ENCODE data around the gene MRC2.

Gene MRC2

GRCh38 chr17:62662855-62663254, 35.4 kb downstream of the MRC2 start:
- Histone ChIP-seq H3K27me3 (ENCODE audit: insufficient read depth, poor library complexity, severe bottlenecking) (no peaks in the 10 kb centered on the region), H3K4me3 (replicated peaks; ENCODE audit: insufficient read depth, low read length) (no peak overlapping the region), H3K27ac (replicated peaks) (no peak overlapping the region)
- DNase-seq (ENCODE audit: low read depth in 1 of 2, low spot score in 1 of 2), result no peak
- TF ChIP-seq GABPA (IDR thresholded peaks at IDR 0.05; ENCODE audit: low read depth), result no peak
- no peak for TF ChIP-seq POLR2AphosphoS5 (IDR thresholded peaks at IDR 0.05; ENCODE audit: low read depth)
- no peak for TF ChIP-seq CTCF (IDR thresholded peaks at IDR 0.05; ENCODE audit: insufficient read depth, low read length)

GRCh38 chr17:62663304-62663703, 35.8 kb downstream of the MRC2 start:
- Histone ChIP-seq H3K4me3 (replicated peaks; ENCODE audit: insufficient read depth, low read length) (no peak overlapping the region), H3K27ac (replicated peaks) (no peak overlapping the region), H3K27me3 (ENCODE audit: insufficient read depth, poor library complexity, severe bottlenecking) (no peaks in the 10 kb centered on the region)
- TF ChIP-seq SPI1 (IDR thresholded peaks at IDR 0.05; ENCODE audit: borderline replicate concordance, low read depth) (no peak), REST (IDR thresholded peaks at IDR 0.05; ENCODE audit: insufficient replicate concordance, low read depth) (no peak), CTCF (IDR thresholded peaks at IDR 0.05; ENCODE audit: insufficient read depth, low read length) (no peak), POLR2AphosphoS5 (IDR thresholded peaks at IDR 0.05; ENCODE audit: low read depth) (no peak), GABPA (IDR thresholded peaks at IDR 0.05; ENCODE audit: low read depth) (no peak)
- no peak for DNase-seq (ENCODE audit: low read depth in 1 of 2, low spot score in 1 of 2)

- H3K27me3 ChIP-seq (ENCODE audit: insufficient read depth, poor library complexity, severe bottlenecking), result no peaks in the 10 kb centered on the region
- no peak for DNase-seq (ENCODE audit: low read depth in 1 of 2, low spot score in 1 of 2)
- TF ChIP-seq POLR2AphosphoS5 (IDR thresholded peaks at IDR 0.05; ENCODE audit: low read depth) (no peak), SPI1 (IDR thresholded peaks at IDR 0.05; ENCODE audit: borderline replicate concordance, low read depth) (no peak), GABPA (IDR thresholded peaks at IDR 0.05; ENCODE audit: low read depth) (no peak)
- H3K27ac ChIP-seq (replicated peaks), result no peak overlapping the region
- H3K4me3 ChIP-seq (replicated peaks; ENCODE audit: insufficient read depth, low read length), result no peak overlapping the region
Measured at GRCh38 chr17:62664336-62665120, 37.1 kb downstream of the MRC2 start.

GRCh38 chr17:62665599-62665998, 38.1 kb downstream of the MRC2 start:
- no peak for DNase-seq (ENCODE audit: low read depth in 1 of 2, low spot score in 1 of 2)
- no peaks in the 10 kb centered on the region for H3K27me3 ChIP-seq (ENCODE audit: insufficient read depth, poor library complexity, severe bottlenecking)
- no peak overlapping the region for H3K27ac ChIP-seq (replicated peaks)
- TF ChIP-seq POLR2AphosphoS5 (IDR thresholded peaks at IDR 0.05; ENCODE audit: low read depth) (no peak), REST (IDR thresholded peaks at IDR 0.05; ENCODE audit: insufficient replicate concordance, low read depth) (no peak), SPI1 (IDR thresholded peaks at IDR 0.05; ENCODE audit: borderline replicate concordance, low read depth) (no peak), CTCF (IDR thresholded peaks at IDR 0.05; ENCODE audit: insufficient read depth, low read length) (no peak), GABPA (IDR thresholded peaks at IDR 0.05; ENCODE audit: low read depth) (no peak)
- H3K4me3 ChIP-seq (replicated peaks; ENCODE audit: insufficient read depth, low read length), result no peak overlapping the region

Measured in HL-60 (cell line).